Keratinocyte (primary cell): ENCODE measurements around the gene TMTC2. TPM values are rescaled to one million over a fixed set of nuclear protein-coding genes. Genes with fewer than 3 reads are reported as not detected.

Source experiments
- DNase-seq: peaks from one replicate; pipeline ENCODE4 v3.0.0-alpha.2; 2011; ENCODE audit warnings: low read depth, missing footprints, low spot score
- FAIRE-seq: peaks from 2 replicates; lab custom pipeline; 2011; peaks lifted over from hg19 to GRCh38; lab: Jason Lieb, UNC
- H2AFZ ChIP-seq: 2 replicates; pipeline ENCODE4 v1.6.0; 2012; ENCODE audit warnings: low read length, control low read depth, inconsistent platforms; ENCODE audit not compliant: control insufficient read depth
- H3K27ac ChIP-seq: 2 replicates; pipeline ENCODE4 v1.5.1; 2011; ENCODE audit warnings: low read length; ENCODE audit not compliant: control insufficient read depth, insufficient read depth
- H3K27me3 ChIP-seq: 3 replicates; pipeline ENCODE4 v1.6.0; 2011; ENCODE audit warnings: low read length; ENCODE audit not compliant: control insufficient read depth, insufficient read depth; ENCODE audit errors: extremely low read depth
- H3K36me3 ChIP-seq, 2 experiments: 2 replicates in 1 of 2; 3 replicates in 1 of 2; pipeline ENCODE4 v1.5.1; 2011; ENCODE audit warnings: low read length in 2 of 2, mild to moderate bottlenecking in 1 of 2; ENCODE audit not compliant: control insufficient read depth in 2 of 2, insufficient read depth in 2 of 2; ENCODE audit errors: extremely low read depth in 1 of 2
- H3K4me1 ChIP-seq: 3 replicates; pipeline ENCODE4 v1.5.1; 2011; ENCODE audit warnings: low read length; ENCODE audit not compliant: control insufficient read depth, insufficient read depth; ENCODE audit errors: extremely low read depth
- H3K4me2 ChIP-seq: 3 replicates; pipeline ENCODE4 v1.6.0; 2011; ENCODE audit warnings: low read depth, low read length; ENCODE audit not compliant: control insufficient read depth, insufficient read depth; ENCODE audit errors: extremely low read depth
- H3K4me3 ChIP-seq, 3 experiments: fragments of 200-600 bp in 1 of 3; sonication (generic) in 1 of 3; 2 replicates in 2 of 3; 3 replicates in 1 of 3; pipeline ENCODE4 v1.5.1; 2011 to 2016; ENCODE audit warnings: low read length in 3 of 3, mild to moderate bottlenecking in 3 of 3, control low read depth in 2 of 3, inconsistent platforms in 1 of 3, low read depth in 1 of 3, mixed read lengths in 1 of 3, mixed run types in 1 of 3, moderate library complexity in 1 of 3; ENCODE audit not compliant: control insufficient read depth in 2 of 3, insufficient read depth in 2 of 3; ENCODE audit errors: extremely low read depth in 1 of 3
- H3K79me2 ChIP-seq: 2 replicates; pipeline ENCODE4 v1.6.0; 2012; ENCODE audit warnings: low read length; ENCODE audit not compliant: control insufficient read depth, insufficient read depth
- H3K9ac ChIP-seq: 3 replicates; pipeline ENCODE4 v1.6.0; 2011; ENCODE audit warnings: low read length; ENCODE audit not compliant: control insufficient read depth, insufficient read depth; ENCODE audit errors: extremely low read depth
- H3K9me1 ChIP-seq: 3 replicates; pipeline ENCODE4 v1.6.0; 2011; ENCODE audit warnings: low read length; ENCODE audit not compliant: control insufficient read depth, insufficient read depth; ENCODE audit errors: extremely low read depth
- H3K9me3 ChIP-seq: 2 replicates; pipeline ENCODE4 v1.5.1; 2012; ENCODE audit warnings: low read depth, low read length; ENCODE audit not compliant: control insufficient read depth
- H4K20me1 ChIP-seq: 3 replicates; pipeline ENCODE4 v1.6.0; 2011; ENCODE audit warnings: low read length; ENCODE audit not compliant: control insufficient read depth, insufficient read depth; ENCODE audit errors: extremely low read depth
- EZH2 ChIP-seq: IDR thresholded peaks from one replicate; pipeline ENCODE4 v1.6.1; 2012; ENCODE audit warnings: inconsistent platforms, mild to moderate bottlenecking, low read length, moderate library complexity
- dilution Hi-C: fragments of 300-500 bp; cut with MboI; formaldehyde crosslinking; loops from one replicate; pipeline ENCODE4 v1.7.0; 2020; ENCODE audit warnings: low sequenced_read_pairs; ENCODE audit not compliant: extremely low pct_ligation_motif_present
- polyA plus RNA-seq, 5 experiments: library from polyadenylated mRNA; depleted of rRNA in 3 of 5; stranded (reverse) in 3 of 5; stranded (forward) in 1 of 5; unstranded in 1 of 5; fragments of >200 nt; gene quantifications; 1 replicate in 1 of 5; 2 replicates in 3 of 5; 3 replicates in 1 of 5; pipeline versions ENCODE4 v1.2.1 to v1.2.3, GENCODE V29; 2011 to 2012; ENCODE audit warnings: missing spikeins in 2 of 5, low read depth in 1 of 5, low replicate concordance in 1 of 5
- TF ChIP-seq, protein P1 (sequence below), 3 experiments: IDR thresholded peaks in 1 of 3; conservative IDR thresholded peaks in 1 of 3; optimal IDR thresholded peaks in 1 of 3; 2 replicates in 2 of 3; 3 replicates in 1 of 3; pipeline versions ENCODE3 to v1.5.1; 2011; ENCODE audit warnings: low read length in 3 of 3, mild to moderate bottlenecking in 3 of 3, moderate library complexity in 2 of 3, control low read depth in 1 of 3, inconsistent platforms in 1 of 3; ENCODE audit not compliant: insufficient read depth in 2 of 3; ENCODE audit errors: extremely low read depth in 1 of 3

TMTC2 gene
- polyA plus RNA-seq, 1 donor (not counting 4 experiments of a cell fraction or from before 2014, with no cell fraction given), result 3.8 TPM

- Histone ChIP-seq H3K27ac (no peak overlapping the region), H2AFZ (no peak overlapping the region), H3K9ac (no peak overlapping the region), H3K36me3 (no peaks in the 10 kb centered on the region), H4K20me1 (no peaks in the 10 kb centered on the region), H3K79me2 (no peaks in the 10 kb centered on the region), H3K4me1 (no peaks in the 10 kb centered on the region), H3K9me1 (no peaks in the 10 kb centered on the region), H3K9me3 (no peaks in the 10 kb centered on the region), H3K27me3 (no peaks in the 10 kb centered on the region), H3K4me3 (no peak overlapping the region), H3K4me2 (no peak overlapping the region)
- TF ChIP-seq, protein P1, sequence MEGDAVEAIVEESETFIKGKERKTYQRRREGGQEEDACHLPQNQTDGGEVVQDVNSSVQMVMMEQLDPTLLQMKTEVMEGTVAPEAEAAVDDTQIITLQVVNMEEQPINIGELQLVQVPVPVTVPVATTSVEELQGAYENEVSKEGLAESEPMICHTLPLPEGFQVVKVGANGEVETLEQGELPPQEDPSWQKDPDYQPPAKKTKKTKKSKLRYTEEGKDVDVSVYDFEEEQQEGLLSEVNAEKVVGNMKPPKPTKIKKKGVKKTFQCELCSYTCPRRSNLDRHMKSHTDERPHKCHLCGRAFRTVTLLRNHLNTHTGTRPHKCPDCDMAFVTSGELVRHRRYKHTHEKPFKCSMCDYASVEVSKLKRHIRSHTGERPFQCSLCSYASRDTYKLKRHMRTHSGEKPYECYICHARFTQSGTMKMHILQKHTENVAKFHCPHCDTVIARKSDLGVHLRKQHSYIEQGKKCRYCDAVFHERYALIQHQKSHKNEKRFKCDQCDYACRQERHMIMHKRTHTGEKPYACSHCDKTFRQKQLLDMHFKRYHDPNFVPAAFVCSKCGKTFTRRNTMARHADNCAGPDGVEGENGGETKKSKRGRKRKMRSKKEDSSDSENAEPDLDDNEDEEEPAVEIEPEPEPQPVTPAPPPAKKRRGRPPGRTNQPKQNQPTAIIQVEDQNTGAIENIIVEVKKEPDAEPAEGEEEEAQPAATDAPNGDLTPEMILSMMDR (optimal IDR thresholded peaks at IDR 0.05 in 1 of 3, IDR thresholded peaks at IDR 0.05 in 1 of 3, conservative IDR thresholded peaks at IDR 0.05 in 1 of 3; ENCODE audit: extremely low read depth in 1 of 3, insufficient read depth in 2 of 3, low read length in 3 of 3), result no peak
- no peak for TF ChIP-seq EZH2
- DNase-seq (no peak), FAIRE-seq (no peak)
- dilution Hi-C loops, result no loop called here
Observed at GRCh38 chr12:82981150-82981549, 294.4 kb downstream of the TMTC2 start.

GRCh38 chr12:82994117-82994516 lies 307.4 kb downstream of the TMTC2 start:
- H4K20me1 ChIP-seq, result no peaks in the 10 kb centered on the region
- H3K9ac ChIP-seq, result no peak overlapping the region
- H3K4me1 ChIP-seq, result no peaks in the 10 kb centered on the region
- H3K9me3 ChIP-seq, result no peaks in the 10 kb centered on the region
- DNase-seq (no peak), FAIRE-seq (no peak)
- no peak overlapping the region for H2AFZ ChIP-seq
- no peaks in the 10 kb centered on the region for H3K27me3 ChIP-seq
- no peak for TF ChIP-seq EZH2
- TF ChIP-seq, protein P1 (optimal IDR thresholded peaks at IDR 0.05 in 1 of 3, IDR thresholded peaks at IDR 0.05 in 1 of 3, conservative IDR thresholded peaks at IDR 0.05 in 1 of 3; ENCODE audit: extremely low read depth in 1 of 3, insufficient read depth in 2 of 3, low read length in 3 of 3), result no peak
- no peak overlapping the region for H3K4me3 ChIP-seq
- H3K36me3 ChIP-seq, result no peaks in the 10 kb centered on the region
- no peak overlapping the region for H3K27ac ChIP-seq
- H3K79me2 ChIP-seq, result no peaks in the 10 kb centered on the region
- H3K4me2 ChIP-seq, result no peak overlapping the region
- H3K9me1 ChIP-seq, result no peaks in the 10 kb centered on the region
- dilution Hi-C loops, result no loop called here
